Measurements from ENCODE around the gene STX5.
A peak's percentile ranks its signal among the peaks of the same experiment; 100 is the strongest.
"Not testable (repeated sequence)": the region's sequence is repeated elsewhere in the genome, so short reads cannot be mapped to it uniquely, and the experiment has no call there.

STX5 gene

GRCh38 chr11:62786318-62787004, 45.4 kb downstream of the STX5 start:
- peak; percentile 90 for DNase-seq (ENCODE audit: low spot score)

GRCh38 chr11:62782753-62783152, 49.1 kb downstream of the STX5 start:
- no peak for DNase-seq (ENCODE audit: low spot score)

- DNase-seq (ENCODE audit: low spot score): no peak
Observed at GRCh38 chr11:62778441-62778840, 53.4 kb downstream of the STX5 start.

GRCh38 chr11:62777389-62777788, 54.5 kb downstream of the STX5 start:
- DNase-seq (ENCODE audit: low spot score): no peak

GRCh38 chr11:62775646-62776045, 56.2 kb downstream of the STX5 start:
- no peak for DNase-seq (ENCODE audit: low spot score)

GRCh38 chr11:62774407-62774806, 57.4 kb downstream of the STX5 start:
- DNase-seq (ENCODE audit: low spot score): no peak

GRCh38 chr11:62771144-62772021, 60.5 kb downstream of the STX5 start, which contains the start of gene TAF6L:
Gene TAF6L (plus strand): TSS chr11:62771396. CDS start chr11:62775784, 4,388 bp downstream.
- peak; percentile 96 for DNase-seq (ENCODE audit: low spot score)

- no peak for DNase-seq (ENCODE audit: low spot score)
Observed at GRCh38 chr11:62770778-62771143, 61.1 kb downstream of the STX5 start.

GRCh38 chr11:62760867-62761227, 71.0 kb downstream of the STX5 start:
- not testable (repeated sequence) for DNase-seq (ENCODE audit: low spot score)

- no peak for DNase-seq (ENCODE audit: low spot score)
Observed at GRCh38 chr11:62757846-62758788, 73.7 kb downstream of the STX5 start.
